Keratinocyte (primary cell): Measurements from ENCODE around the gene USB1. TPM values are rescaled to one million over a fixed set of nuclear protein-coding genes. Genes with fewer than 3 reads are reported as not detected.

Source experiments
- DNase-seq: peaks from one replicate; pipeline ENCODE4 v3.0.0-alpha.2; 2011; ENCODE audit warnings: low read depth, missing footprints, low spot score
- FAIRE-seq: peaks from 2 replicates; lab custom pipeline; 2011; peaks lifted over from hg19 to GRCh38; lab: Jason Lieb, UNC
- H2AFZ ChIP-seq: 2 replicates; pipeline ENCODE4 v1.6.0; 2012; ENCODE audit warnings: low read length, control low read depth, inconsistent platforms; ENCODE audit not compliant: control insufficient read depth
- H3K27ac ChIP-seq: 2 replicates; pipeline ENCODE4 v1.5.1; 2011; ENCODE audit warnings: low read length; ENCODE audit not compliant: control insufficient read depth, insufficient read depth
- H3K27me3 ChIP-seq: 3 replicates; pipeline ENCODE4 v1.6.0; 2011; ENCODE audit warnings: low read length; ENCODE audit not compliant: control insufficient read depth, insufficient read depth; ENCODE audit errors: extremely low read depth
- H3K36me3 ChIP-seq, 2 experiments: 2 replicates in 1 of 2; 3 replicates in 1 of 2; pipeline ENCODE4 v1.5.1; 2011; ENCODE audit warnings: low read length in 2 of 2, mild to moderate bottlenecking in 1 of 2; ENCODE audit not compliant: control insufficient read depth in 2 of 2, insufficient read depth in 2 of 2; ENCODE audit errors: extremely low read depth in 1 of 2
- H3K4me1 ChIP-seq: 3 replicates; pipeline ENCODE4 v1.5.1; 2011; ENCODE audit warnings: low read length; ENCODE audit not compliant: control insufficient read depth, insufficient read depth; ENCODE audit errors: extremely low read depth
- H3K4me2 ChIP-seq: 3 replicates; pipeline ENCODE4 v1.6.0; 2011; ENCODE audit warnings: low read depth, low read length; ENCODE audit not compliant: control insufficient read depth, insufficient read depth; ENCODE audit errors: extremely low read depth
- H3K4me3 ChIP-seq, 3 experiments: fragments of 200-600 bp in 1 of 3; sonication (generic) in 1 of 3; 2 replicates in 2 of 3; 3 replicates in 1 of 3; pipeline ENCODE4 v1.5.1; 2011 to 2016; ENCODE audit warnings: low read length in 3 of 3, mild to moderate bottlenecking in 3 of 3, control low read depth in 2 of 3, inconsistent platforms in 1 of 3, low read depth in 1 of 3, mixed read lengths in 1 of 3, mixed run types in 1 of 3, moderate library complexity in 1 of 3; ENCODE audit not compliant: control insufficient read depth in 2 of 3, insufficient read depth in 2 of 3; ENCODE audit errors: extremely low read depth in 1 of 3
- H3K79me2 ChIP-seq: 2 replicates; pipeline ENCODE4 v1.6.0; 2012; ENCODE audit warnings: low read length; ENCODE audit not compliant: control insufficient read depth, insufficient read depth
- H3K9ac ChIP-seq: 3 replicates; pipeline ENCODE4 v1.6.0; 2011; ENCODE audit warnings: low read length; ENCODE audit not compliant: control insufficient read depth, insufficient read depth; ENCODE audit errors: extremely low read depth
- H3K9me1 ChIP-seq: 3 replicates; pipeline ENCODE4 v1.6.0; 2011; ENCODE audit warnings: low read length; ENCODE audit not compliant: control insufficient read depth, insufficient read depth; ENCODE audit errors: extremely low read depth
- H3K9me3 ChIP-seq: 2 replicates; pipeline ENCODE4 v1.5.1; 2012; ENCODE audit warnings: low read depth, low read length; ENCODE audit not compliant: control insufficient read depth
- H4K20me1 ChIP-seq: 3 replicates; pipeline ENCODE4 v1.6.0; 2011; ENCODE audit warnings: low read length; ENCODE audit not compliant: control insufficient read depth, insufficient read depth; ENCODE audit errors: extremely low read depth
- EZH2 ChIP-seq: IDR thresholded peaks from one replicate; pipeline ENCODE4 v1.6.1; 2012; ENCODE audit warnings: inconsistent platforms, mild to moderate bottlenecking, low read length, moderate library complexity
- dilution Hi-C: fragments of 300-500 bp; cut with MboI; formaldehyde crosslinking; loops from one replicate; pipeline ENCODE4 v1.7.0; 2020; ENCODE audit warnings: low sequenced_read_pairs; ENCODE audit not compliant: extremely low pct_ligation_motif_present
- polyA plus RNA-seq, 5 experiments: library from polyadenylated mRNA; depleted of rRNA in 3 of 5; stranded (reverse) in 3 of 5; stranded (forward) in 1 of 5; unstranded in 1 of 5; fragments of >200 nt; gene quantifications; 1 replicate in 1 of 5; 2 replicates in 3 of 5; 3 replicates in 1 of 5; pipeline versions ENCODE4 v1.2.1 to v1.2.3, GENCODE V29; 2011 to 2012; ENCODE audit warnings: missing spikeins in 2 of 5, low read depth in 1 of 5, low replicate concordance in 1 of 5
- TF ChIP-seq, protein P1 (sequence below), 3 experiments: IDR thresholded peaks in 1 of 3; conservative IDR thresholded peaks in 1 of 3; optimal IDR thresholded peaks in 1 of 3; 2 replicates in 2 of 3; 3 replicates in 1 of 3; pipeline versions ENCODE3 to v1.5.1; 2011; ENCODE audit warnings: low read length in 3 of 3, mild to moderate bottlenecking in 3 of 3, moderate library complexity in 2 of 3, control low read depth in 1 of 3, inconsistent platforms in 1 of 3; ENCODE audit not compliant: insufficient read depth in 2 of 3; ENCODE audit errors: extremely low read depth in 1 of 3

The USB1 gene
- polyA plus RNA-seq, 1 donor (not counting 4 experiments of a cell fraction or from before 2014, with no cell fraction given), result 63.5 TPM

- no peak for DNase-seq
- TF ChIP-seq, protein P1, sequence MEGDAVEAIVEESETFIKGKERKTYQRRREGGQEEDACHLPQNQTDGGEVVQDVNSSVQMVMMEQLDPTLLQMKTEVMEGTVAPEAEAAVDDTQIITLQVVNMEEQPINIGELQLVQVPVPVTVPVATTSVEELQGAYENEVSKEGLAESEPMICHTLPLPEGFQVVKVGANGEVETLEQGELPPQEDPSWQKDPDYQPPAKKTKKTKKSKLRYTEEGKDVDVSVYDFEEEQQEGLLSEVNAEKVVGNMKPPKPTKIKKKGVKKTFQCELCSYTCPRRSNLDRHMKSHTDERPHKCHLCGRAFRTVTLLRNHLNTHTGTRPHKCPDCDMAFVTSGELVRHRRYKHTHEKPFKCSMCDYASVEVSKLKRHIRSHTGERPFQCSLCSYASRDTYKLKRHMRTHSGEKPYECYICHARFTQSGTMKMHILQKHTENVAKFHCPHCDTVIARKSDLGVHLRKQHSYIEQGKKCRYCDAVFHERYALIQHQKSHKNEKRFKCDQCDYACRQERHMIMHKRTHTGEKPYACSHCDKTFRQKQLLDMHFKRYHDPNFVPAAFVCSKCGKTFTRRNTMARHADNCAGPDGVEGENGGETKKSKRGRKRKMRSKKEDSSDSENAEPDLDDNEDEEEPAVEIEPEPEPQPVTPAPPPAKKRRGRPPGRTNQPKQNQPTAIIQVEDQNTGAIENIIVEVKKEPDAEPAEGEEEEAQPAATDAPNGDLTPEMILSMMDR (optimal IDR thresholded peaks at IDR 0.05 in 1 of 3, IDR thresholded peaks at IDR 0.05 in 1 of 3, conservative IDR thresholded peaks at IDR 0.05 in 1 of 3; ENCODE audit: extremely low read depth in 1 of 3, insufficient read depth in 2 of 3, low read length in 3 of 3), result no peak
- TF ChIP-seq EZH2, result no peak
Observed at GRCh38 chr16:57993438-57993837, 7.8 kb upstream of the USB1 start.

GRCh38 chr16:57993897-57994296 lies 7.3 kb upstream of the USB1 start:
- H3K4me2 ChIP-seq, result no peak overlapping the region
- H3K9me3 ChIP-seq, result no peaks in the 10 kb centered on the region
- H2AFZ ChIP-seq, result no peak overlapping the region
- peaks cover 2% of the 10 kb centered on the region for H3K9me1 ChIP-seq
- H3K9ac ChIP-seq, result no peak overlapping the region
- no peaks in the 10 kb centered on the region for H3K27me3 ChIP-seq
- H3K79me2 ChIP-seq, result no peaks in the 10 kb centered on the region
- dilution Hi-C loops, result no loop called here
- no peak overlapping the region for H3K4me3 ChIP-seq
- TF ChIP-seq, protein P1 (optimal IDR thresholded peaks at IDR 0.05 in 1 of 3, IDR thresholded peaks at IDR 0.05 in 1 of 3, conservative IDR thresholded peaks at IDR 0.05 in 1 of 3; ENCODE audit: extremely low read depth in 1 of 3, insufficient read depth in 2 of 3, low read length in 3 of 3), result no peak
- no peak for TF ChIP-seq EZH2
- peaks cover 8 to 20% of the 10 kb centered on the region in 2 experiments for H3K36me3 ChIP-seq
- FAIRE-seq (no peak), DNase-seq (no peak)
- H4K20me1 ChIP-seq, result no peaks in the 10 kb centered on the region
- peaks cover 19% of the 10 kb centered on the region for H3K4me1 ChIP-seq
- H3K27ac ChIP-seq, result no peak overlapping the region

More at GRCh38 chr16:57993438-57993837, 7.8 kb upstream of the USB1 start:
- H3K27me3 ChIP-seq, result no peaks in the 10 kb centered on the region
- H3K4me1 ChIP-seq, result peaks cover 18% of the 10 kb centered on the region
- no peaks in the 10 kb centered on the region for H3K9me3 ChIP-seq
- no peaks in the 10 kb centered on the region for H3K79me2 ChIP-seq
- H3K36me3 ChIP-seq, result peaks cover 8 to 20% of the 10 kb centered on the region in 2 experiments
- no peak overlapping the region for H2AFZ ChIP-seq
- FAIRE-seq, result no peak
- peaks cover 2% of the 10 kb centered on the region for H3K9me1 ChIP-seq
- H3K4me2 ChIP-seq, result no peak overlapping the region
- H3K9ac ChIP-seq, result no peak overlapping the region
- no peaks in the 10 kb centered on the region for H4K20me1 ChIP-seq
- H3K27ac ChIP-seq, result no peak overlapping the region
- dilution Hi-C loops, result no loop called here
- no peak overlapping the region for H3K4me3 ChIP-seq
